H1 (cell line): ENCODE data around the gene TNFSF18. TPM values are rescaled to one million over a fixed set of nuclear protein-coding genes. Genes with fewer than 3 reads are reported as not detected.

Experiments
- CTCF ChIA-PET: fragments of 300-600 bp; sonication (Branson Sonifier 250); formaldehyde crosslinking; loops from one replicate; lab custom pipeline; 2021; ENCODE audit not compliant: partially characterized antibody; lab: Charles Lee
- POLR2A ChIA-PET: fragments of 300-600 bp; sonication (Branson Sonifier 250); formaldehyde crosslinking; loops from one replicate; lab custom pipeline; 2021; ENCODE audit warnings: inconsistent platforms; ENCODE audit not compliant: partially characterized antibody; lab: Charles Lee
- DNase-seq, 2 experiments: peaks; one replicate each; pipeline versions ENCODE4 v3.0.0 to v3.0.0-alpha.2; 2010 to 2022; ENCODE audit warnings: low spot score in 2 of 2, low read depth in 1 of 2, mixed read lengths in 1 of 2
- FAIRE-seq: peaks from 2 replicates; lab custom pipeline; 2011; peaks lifted over from hg19 to GRCh38; lab: Jason Lieb, UNC
- H2AFZ ChIP-seq: 2 replicates; pipeline ENCODE4 v1.8.1; 2012; ENCODE audit warnings: low read length, inconsistent platforms
- H2AK5ac ChIP-seq: 2 replicates; pipeline ENCODE4 v1.6.1; 2013; ENCODE audit warnings: low read depth, low read length
- H2BK120ac ChIP-seq: replicated peaks from 2 replicates; pipeline ENCODE3; 2013; ENCODE audit warnings: low read depth, low read length, inconsistent platforms
- H2BK12ac ChIP-seq: 2 replicates; pipeline ENCODE4 v1.6.1; 2013; ENCODE audit warnings: low read depth, low read length
- H2BK15ac ChIP-seq: 2 replicates; pipeline ENCODE4 v1.6.1; 2013; ENCODE audit warnings: low read length
- H2BK20ac ChIP-seq: 2 replicates; pipeline ENCODE4 v1.6.1; 2013; ENCODE audit warnings: low read length
- H2BK5ac ChIP-seq: 2 replicates; pipeline ENCODE4 v1.6.1; 2013; ENCODE audit warnings: low read depth, low read length
- H3K14ac ChIP-seq: 2 replicates; pipeline ENCODE4 v1.6.1; 2013; ENCODE audit warnings: inconsistent platforms; ENCODE audit not compliant: insufficient read length
- H3K18ac ChIP-seq: 2 replicates; pipeline ENCODE4 v1.6.1; 2013; ENCODE audit warnings: low read length; ENCODE audit errors: extremely low read depth
- H3K23ac ChIP-seq: 2 replicates; pipeline ENCODE4 v1.6.1; 2013; ENCODE audit warnings: inconsistent platforms; ENCODE audit not compliant: insufficient read length
- H3K23me2 ChIP-seq: 2 replicates; pipeline ENCODE4 v1.6.1; 2013; ENCODE audit warnings: low read depth, low read length
- H3K27ac ChIP-seq: 2 replicates; pipeline ENCODE4 v1.6.1; 2011; ENCODE audit warnings: low read depth, low read length, inconsistent platforms
- H3K27me3 ChIP-seq, 4 experiments: replicated peaks in 1 of 4; 1 replicate in 1 of 4; 2 replicates in 3 of 4; pipeline versions ENCODE4 v1.6.1 to v1.8.1; 2011 to 2013; ENCODE audit warnings: low read length in 3 of 4, mild to moderate bottlenecking in 3 of 4, inconsistent platforms in 2 of 4, mixed read lengths in 2 of 4, moderate library complexity in 1 of 4; ENCODE audit not compliant: control insufficient read depth in 3 of 4, insufficient read depth in 3 of 4; ENCODE audit errors: extremely low read depth in 1 of 4
- H3K36me3 ChIP-seq, 4 experiments: 2 replicates each; pipeline versions ENCODE4 v1.6.1 to v1.8.1; 2011 to 2013; ENCODE audit warnings: mild to moderate bottlenecking in 4 of 4, low read length in 3 of 4, moderate library complexity in 2 of 4, control low read depth in 1 of 4, inconsistent platforms in 1 of 4; ENCODE audit not compliant: insufficient read depth in 4 of 4, control insufficient read depth in 2 of 4
- H3K4ac ChIP-seq: replicated peaks from 2 replicates; pipeline ENCODE3; 2013; ENCODE audit warnings: low read length, low read depth, mixed read lengths, inconsistent platforms; ENCODE audit not compliant: insufficient read length
- H3K4me1 ChIP-seq, 4 experiments: replicated peaks in 1 of 4; 1 replicate in 1 of 4; 2 replicates in 3 of 4; pipeline versions ENCODE4 v1.6.1 to v1.8.1; 2011 to 2013; ENCODE audit warnings: low read length in 3 of 4, inconsistent platforms in 2 of 4, mixed read lengths in 1 of 4; ENCODE audit not compliant: insufficient read depth in 4 of 4, control insufficient read depth in 3 of 4
- H3K4me2 ChIP-seq, 2 experiments: 2 replicates each; pipeline versions ENCODE4 v1.6.1 to v1.8.1; 2011 to 2013; ENCODE audit warnings: low read depth in 2 of 2, low read length in 2 of 2, control low read depth in 1 of 2, inconsistent platforms in 1 of 2, mild to moderate bottlenecking in 1 of 2; ENCODE audit not compliant: insufficient read depth in 1 of 2
- H3K4me3 ChIP-seq, 4 experiments: fragments of 200-600, 300-600 bp in 1 of 4; sonication (generic), shearing (Covaris generic), sonication (Bioruptor Twin) in 1 of 4; 2 replicates each; pipeline versions ENCODE4 v1.5.1 to v1.8.1; 2011 to 2016; ENCODE audit warnings: low read length in 4 of 4, low read depth in 3 of 4, control low read depth in 2 of 4, inconsistent platforms in 2 of 4, mild to moderate bottlenecking in 2 of 4, mixed read lengths in 1 of 4, moderate library complexity in 1 of 4; ENCODE audit not compliant: insufficient read depth in 2 of 4; ENCODE audit errors: extremely low read depth in 1 of 4
- H3K56ac ChIP-seq: replicated peaks from 2 replicates; pipeline ENCODE3; 2013; ENCODE audit warnings: low read depth, mild to moderate bottlenecking, mixed read lengths, low read length, inconsistent platforms; ENCODE audit not compliant: insufficient read length
- H3K79me1 ChIP-seq: 2 replicates; pipeline ENCODE4 v1.6.1; 2013; ENCODE audit warnings: low read depth, low read length, control low read depth
- H3K79me2 ChIP-seq, 2 experiments: 2 replicates each; pipeline versions ENCODE4 v1.6.1 to v1.8.1; 2012 to 2013; ENCODE audit warnings: low read length in 2 of 2, mild to moderate bottlenecking in 2 of 2, inconsistent platforms in 1 of 2; ENCODE audit not compliant: insufficient read depth in 2 of 2, control insufficient read depth in 1 of 2
- H3K9ac ChIP-seq, 4 experiments: replicated peaks in 1 of 4; 1 replicate in 1 of 4; 2 replicates in 3 of 4; pipeline versions ENCODE4 v1.6.1 to v1.8.1; 2011 to 2013; ENCODE audit warnings: low read depth in 3 of 4, low read length in 3 of 4, control low read depth in 2 of 4, mild to moderate bottlenecking in 2 of 4, moderate library complexity in 2 of 4, inconsistent platforms in 1 of 4; ENCODE audit errors: extremely low read depth in 1 of 4
- H3K9me3 ChIP-seq, 2 experiments: 2 replicates each; pipeline versions ENCODE4 v1.6.1 to v1.8.1; 2012 to 2013; ENCODE audit warnings: mild to moderate bottlenecking in 2 of 2, moderate library complexity in 2 of 2, control low read depth in 1 of 2, inconsistent platforms in 1 of 2, low read depth in 1 of 2, low read length in 1 of 2, mixed read lengths in 1 of 2; ENCODE audit not compliant: insufficient read depth in 2 of 2
- H4K20me1 ChIP-seq, 2 experiments: replicated peaks in 1 of 2; 2 replicates each; pipeline versions ENCODE3 to v1.8.1; 2011 to 2013; ENCODE audit warnings: inconsistent platforms in 2 of 2, low read length in 2 of 2, mild to moderate bottlenecking in 1 of 2; ENCODE audit not compliant: insufficient read depth in 2 of 2, control insufficient read depth in 1 of 2
- H4K5ac ChIP-seq: 2 replicates; pipeline ENCODE4 v1.6.1; 2013; ENCODE audit warnings: low read length, low read depth, mixed read lengths, inconsistent platforms; ENCODE audit not compliant: insufficient read length
- H4K8ac ChIP-seq: 2 replicates; pipeline ENCODE4 v1.8.0; 2013; ENCODE audit warnings: mild to moderate bottlenecking, moderate library complexity, low read length, inconsistent platforms; ENCODE audit not compliant: insufficient read depth; ENCODE audit errors: extremely low read depth
- H4K91ac ChIP-seq: replicated peaks from 2 replicates; pipeline ENCODE3; 2013; ENCODE audit warnings: low read length, mixed read lengths, inconsistent platforms; ENCODE audit not compliant: insufficient read length
- CBX5 ChIP-seq: fragments of 300-800, 300-1000 bp; sonication (generic); IDR thresholded peaks from 2 replicates; pipeline ENCODE4 v1.7.1; 2016; ENCODE audit warnings: antibody characterized with exemption, low read length, low read depth
- CHD1 ChIP-seq: IDR thresholded peaks from 2 replicates; pipeline ENCODE4 v1.6.1; 2012; ENCODE audit warnings: low read depth, low read length, improper control_type of control experiment
- CHD2 ChIP-seq: IDR thresholded peaks from 2 replicates; pipeline ENCODE4 v1.6.1; 2012; ENCODE audit warnings: low read length, improper control_type of control experiment
- FOSL1 ChIP-seq: IDR thresholded peaks from 2 replicates; pipeline ENCODE4 v1.6.1; 2011; ENCODE audit warnings: mild to moderate bottlenecking, low read depth, low read length, moderate library complexity; ENCODE audit not compliant: insufficient read depth
- JUN ChIP-seq: IDR thresholded peaks from 2 replicates; pipeline ENCODE4 v1.6.1; 2011; ENCODE audit warnings: low read depth, mild to moderate bottlenecking, improper control_type of control experiment, low read length
- POLR2AphosphoS5 ChIP-seq: IDR thresholded peaks from 2 replicates; pipeline ENCODE4 v1.6.1; 2011; ENCODE audit warnings: low read depth, low read length
- SAP30 ChIP-seq: fragments of 300-600 bp; sonication (generic); IDR thresholded peaks from 2 replicates; pipeline ENCODE4 v1.7.1; 2012; ENCODE audit warnings: low read length, moderate library complexity, mild to moderate bottlenecking, inconsistent platforms; ENCODE audit not compliant: insufficient read depth, insufficient replicate concordance
- SIN3A ChIP-seq, 2 experiments: IDR thresholded peaks in 1 of 2; conservative IDR thresholded peaks in 1 of 2; 2 replicates each; pipeline ENCODE4 v1.6.1; 2011 to 2012; ENCODE audit warnings: low read length in 2 of 2, improper control_type of control experiment in 1 of 2, low read depth in 1 of 2, mild to moderate bottlenecking in 1 of 2
- SIRT6 ChIP-seq: IDR thresholded peaks from one replicate; pipeline ENCODE4 v1.7.1; 2012; ENCODE audit warnings: low read length, inconsistent platforms
- SP2 ChIP-seq: IDR thresholded peaks from 2 replicates; pipeline ENCODE4 v1.6.1; 2012; ENCODE audit warnings: mild to moderate bottlenecking, low read length, inconsistent platforms
- TAF1 ChIP-seq: IDR thresholded peaks from 2 replicates; pipeline ENCODE4 v1.6.1; 2011; ENCODE audit warnings: mild to moderate bottlenecking, low read depth, low read length
- TAF7 ChIP-seq: optimal IDR thresholded peaks from 2 replicates; pipeline ENCODE3; 2011; ENCODE audit warnings: low read depth, mild to moderate bottlenecking, inconsistent platforms, low read length, moderate library complexity, borderline replicate concordance
- TBP ChIP-seq: IDR thresholded peaks from 2 replicates; pipeline ENCODE4 v1.6.1; 2011; ENCODE audit warnings: low read depth, low read length, improper control_type of control experiment
- WGBS, 2 experiments: shearing (Covaris generic) in 1 of 2; methylation state at CpG; one replicate each; pipeline versions ENCODE4 v1.1.6 to v1.1.7; 2013 to 2015; ENCODE audit warnings: low lambda C conversion rate in 2 of 2, mixed read lengths in 2 of 2, inconsistent platforms in 1 of 2, low coverage in 1 of 2, missing lambda C conversion rate in 1 of 2; ENCODE audit not compliant: insufficient replicate concordance in 2 of 2, insufficient coverage in 1 of 2, insufficient read length in 1 of 2; ENCODE audit errors: extremely low coverage in 1 of 2, missing lambda C conversion rate in 1 of 2; 5-methylcytosine and 5-hydroxymethylcytosine counted together
- polyA plus RNA-seq, 7 experiments: library from polyadenylated mRNA; depleted of rRNA in 3 of 7; stranded (reverse) in 5 of 7; unstranded in 2 of 7; fragments of >200 nt in 5 of 7; fragments of 200-250 nt in 2 of 7; gene quantifications; 1 replicate in 5 of 7; 2 replicates in 1 of 7; 4 replicates in 1 of 7; pipeline versions ENCODE4 v1.2.1 to v1.2.3, GENCODE V29; 2011 to 2013; ENCODE audit warnings: missing spikeins in 2 of 7, mixed read lengths in 2 of 7
- total RNA-seq: library from RNA; stranded (reverse); fragmentation: NEBNext Ultra II Directional; extraction: Animal tissue kit (Norgen Biotek cat#: 25700); gene quantifications from 2 replicates; pipeline ENCODE4 v1.2.1, GENCODE V29; 2021

TNFSF18 gene
- total and polyA plus RNA-seq, 2 of the 8 experiments (the other 6 are each of a cell fraction or from before 2014, with no cell fraction given), result not detected

DNA sequence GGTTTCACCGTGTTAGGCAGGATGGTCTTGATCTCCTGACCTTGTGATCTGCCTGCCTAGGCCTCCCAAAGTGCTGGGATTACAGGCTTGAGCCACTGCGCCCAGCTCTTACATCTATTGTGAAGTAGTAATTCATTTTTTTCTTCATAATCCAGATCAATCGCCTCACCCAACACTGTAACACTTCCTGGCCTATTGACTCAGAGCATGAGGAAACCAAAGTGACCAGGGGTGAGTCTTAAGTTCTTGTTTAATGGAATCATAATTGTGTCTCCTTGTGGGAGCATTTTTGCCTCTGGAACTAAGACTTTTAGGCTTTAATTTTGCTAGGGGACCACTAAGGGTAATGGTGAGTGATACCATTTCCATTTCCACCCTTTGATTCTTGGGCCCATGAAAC, 27.4 kb downstream of the TNFSF18 start:
- H2BK120ac ChIP-seq, result no peak overlapping the region
- no peak overlapping the region for H3K4ac ChIP-seq
- H3K36me3 ChIP-seq, result no peaks in the 10 kb centered on the region
- TF ChIP-seq SIRT6 (no peak), SP2 (no peak), CHD1 (no peak), CHD2 (no peak), TAF1 (no peak), POLR2AphosphoS5 (no peak), SIN3A (conservative IDR thresholded peaks at IDR 0.05 in 1 of 2, IDR thresholded peaks at IDR 0.05 in 1 of 2; ENCODE audit: low read depth in 1 of 2, low read length in 2 of 2) (no peak), TBP (no peak), CBX5 (no peak), FOSL1 (no peak), JUN (no peak), SAP30 (no peak), TAF7 (no peak)
- no peak overlapping the region for H4K91ac ChIP-seq
- H3K23me2 ChIP-seq, result no peaks in the 10 kb centered on the region
- H2BK15ac ChIP-seq, result no peak overlapping the region
- H2AK5ac ChIP-seq, result no peak overlapping the region
- H3K56ac ChIP-seq, result no peak overlapping the region
- no peak overlapping the region for H2BK12ac ChIP-seq
- no peak overlapping the region for H2BK20ac ChIP-seq
- no peak overlapping the region for H3K18ac ChIP-seq
- no peak overlapping the region for H4K5ac ChIP-seq
- H3K4me3 ChIP-seq, result no peak overlapping the region
- no peaks in the 10 kb centered on the region for H3K79me1 ChIP-seq
- no peak for FAIRE-seq
- H3K23ac ChIP-seq, result no peak overlapping the region
- no peak overlapping the region for H3K9ac ChIP-seq
- no peaks in the 10 kb centered on the region for H3K79me2 ChIP-seq
- H3K4me1 ChIP-seq, result no peaks in the 10 kb centered on the region
- H3K4me2 ChIP-seq, result no peak overlapping the region
- no peaks in the 10 kb centered on the region for H3K9me3 ChIP-seq
- no peak overlapping the region for H3K27ac ChIP-seq
- H3K27me3 ChIP-seq, result no peaks in the 10 kb centered on the region
- WGBS, 2 experiments, result 93% methylated on average over 3 of the region's 3 CpGs; no CpG with 5 or more reads in 1 of the 2 experiments
- ChIA-PET CTCF (no interaction called here), POLR2A (no interaction called here)
- no peak overlapping the region for H3K14ac ChIP-seq
- no peak overlapping the region for H4K8ac ChIP-seq
- DNase-seq, result no peak
- H2AFZ ChIP-seq, result no peak overlapping the region
- H4K20me1 ChIP-seq, result no peaks in the 10 kb centered on the region
- H2BK5ac ChIP-seq, result no peak overlapping the region
